H1 (cell line): ENCODE results near the gene TRDN. TPM values are rescaled to one million over a fixed set of nuclear protein-coding genes. Genes with fewer than 3 reads are reported as not detected.

Experiments
- CTCF ChIA-PET: fragments of 300-600 bp; sonication (Branson Sonifier 250); formaldehyde crosslinking; loops from one replicate; lab custom pipeline; 2021; ENCODE audit not compliant: partially characterized antibody; lab: Charles Lee
- POLR2A ChIA-PET: fragments of 300-600 bp; sonication (Branson Sonifier 250); formaldehyde crosslinking; loops from one replicate; lab custom pipeline; 2021; ENCODE audit warnings: inconsistent platforms; ENCODE audit not compliant: partially characterized antibody; lab: Charles Lee
- DNase-seq, 2 experiments: peaks; one replicate each; pipeline versions ENCODE4 v3.0.0 to v3.0.0-alpha.2; 2010 to 2022; ENCODE audit warnings: low spot score in 2 of 2, low read depth in 1 of 2, mixed read lengths in 1 of 2
- FAIRE-seq: peaks from 2 replicates; lab custom pipeline; 2011; peaks lifted over from hg19 to GRCh38; lab: Jason Lieb, UNC
- H2AFZ ChIP-seq: 2 replicates; pipeline ENCODE4 v1.8.1; 2012; ENCODE audit warnings: low read length, inconsistent platforms
- H2AK5ac ChIP-seq: 2 replicates; pipeline ENCODE4 v1.6.1; 2013; ENCODE audit warnings: low read depth, low read length
- H2BK120ac ChIP-seq: replicated peaks from 2 replicates; pipeline ENCODE3; 2013; ENCODE audit warnings: low read depth, low read length, inconsistent platforms
- H2BK12ac ChIP-seq: 2 replicates; pipeline ENCODE4 v1.6.1; 2013; ENCODE audit warnings: low read depth, low read length
- H2BK15ac ChIP-seq: 2 replicates; pipeline ENCODE4 v1.6.1; 2013; ENCODE audit warnings: low read length
- H2BK20ac ChIP-seq: 2 replicates; pipeline ENCODE4 v1.6.1; 2013; ENCODE audit warnings: low read length
- H2BK5ac ChIP-seq: 2 replicates; pipeline ENCODE4 v1.6.1; 2013; ENCODE audit warnings: low read depth, low read length
- H3K14ac ChIP-seq: 2 replicates; pipeline ENCODE4 v1.6.1; 2013; ENCODE audit warnings: inconsistent platforms; ENCODE audit not compliant: insufficient read length
- H3K18ac ChIP-seq: 2 replicates; pipeline ENCODE4 v1.6.1; 2013; ENCODE audit warnings: low read length; ENCODE audit errors: extremely low read depth
- H3K23ac ChIP-seq: 2 replicates; pipeline ENCODE4 v1.6.1; 2013; ENCODE audit warnings: inconsistent platforms; ENCODE audit not compliant: insufficient read length
- H3K23me2 ChIP-seq: 2 replicates; pipeline ENCODE4 v1.6.1; 2013; ENCODE audit warnings: low read depth, low read length
- H3K27ac ChIP-seq: 2 replicates; pipeline ENCODE4 v1.6.1; 2011; ENCODE audit warnings: low read depth, low read length, inconsistent platforms
- H3K27me3 ChIP-seq, 4 experiments: replicated peaks in 1 of 4; 1 replicate in 1 of 4; 2 replicates in 3 of 4; pipeline versions ENCODE4 v1.6.1 to v1.8.1; 2011 to 2013; ENCODE audit warnings: low read length in 3 of 4, mild to moderate bottlenecking in 3 of 4, inconsistent platforms in 2 of 4, mixed read lengths in 2 of 4, moderate library complexity in 1 of 4; ENCODE audit not compliant: control insufficient read depth in 3 of 4, insufficient read depth in 3 of 4; ENCODE audit errors: extremely low read depth in 1 of 4
- H3K36me3 ChIP-seq, 4 experiments: 2 replicates each; pipeline versions ENCODE4 v1.6.1 to v1.8.1; 2011 to 2013; ENCODE audit warnings: mild to moderate bottlenecking in 4 of 4, low read length in 3 of 4, moderate library complexity in 2 of 4, control low read depth in 1 of 4, inconsistent platforms in 1 of 4; ENCODE audit not compliant: insufficient read depth in 4 of 4, control insufficient read depth in 2 of 4
- H3K4ac ChIP-seq: replicated peaks from 2 replicates; pipeline ENCODE3; 2013; ENCODE audit warnings: low read length, low read depth, mixed read lengths, inconsistent platforms; ENCODE audit not compliant: insufficient read length
- H3K4me1 ChIP-seq, 4 experiments: replicated peaks in 1 of 4; 1 replicate in 1 of 4; 2 replicates in 3 of 4; pipeline versions ENCODE4 v1.6.1 to v1.8.1; 2011 to 2013; ENCODE audit warnings: low read length in 3 of 4, inconsistent platforms in 2 of 4, mixed read lengths in 1 of 4; ENCODE audit not compliant: insufficient read depth in 4 of 4, control insufficient read depth in 3 of 4
- H3K4me2 ChIP-seq, 2 experiments: 2 replicates each; pipeline versions ENCODE4 v1.6.1 to v1.8.1; 2011 to 2013; ENCODE audit warnings: low read depth in 2 of 2, low read length in 2 of 2, control low read depth in 1 of 2, inconsistent platforms in 1 of 2, mild to moderate bottlenecking in 1 of 2; ENCODE audit not compliant: insufficient read depth in 1 of 2
- H3K4me3 ChIP-seq, 4 experiments: fragments of 200-600, 300-600 bp in 1 of 4; sonication (generic), shearing (Covaris generic), sonication (Bioruptor Twin) in 1 of 4; 2 replicates each; pipeline versions ENCODE4 v1.5.1 to v1.8.1; 2011 to 2016; ENCODE audit warnings: low read length in 4 of 4, low read depth in 3 of 4, control low read depth in 2 of 4, inconsistent platforms in 2 of 4, mild to moderate bottlenecking in 2 of 4, mixed read lengths in 1 of 4, moderate library complexity in 1 of 4; ENCODE audit not compliant: insufficient read depth in 2 of 4; ENCODE audit errors: extremely low read depth in 1 of 4
- H3K56ac ChIP-seq: replicated peaks from 2 replicates; pipeline ENCODE3; 2013; ENCODE audit warnings: low read depth, mild to moderate bottlenecking, mixed read lengths, low read length, inconsistent platforms; ENCODE audit not compliant: insufficient read length
- H3K79me1 ChIP-seq: 2 replicates; pipeline ENCODE4 v1.6.1; 2013; ENCODE audit warnings: low read depth, low read length, control low read depth
- H3K79me2 ChIP-seq, 2 experiments: 2 replicates each; pipeline versions ENCODE4 v1.6.1 to v1.8.1; 2012 to 2013; ENCODE audit warnings: low read length in 2 of 2, mild to moderate bottlenecking in 2 of 2, inconsistent platforms in 1 of 2; ENCODE audit not compliant: insufficient read depth in 2 of 2, control insufficient read depth in 1 of 2
- H3K9ac ChIP-seq, 4 experiments: replicated peaks in 1 of 4; 1 replicate in 1 of 4; 2 replicates in 3 of 4; pipeline versions ENCODE4 v1.6.1 to v1.8.1; 2011 to 2013; ENCODE audit warnings: low read depth in 3 of 4, low read length in 3 of 4, control low read depth in 2 of 4, mild to moderate bottlenecking in 2 of 4, moderate library complexity in 2 of 4, inconsistent platforms in 1 of 4; ENCODE audit errors: extremely low read depth in 1 of 4
- H3K9me3 ChIP-seq, 2 experiments: 2 replicates each; pipeline versions ENCODE4 v1.6.1 to v1.8.1; 2012 to 2013; ENCODE audit warnings: mild to moderate bottlenecking in 2 of 2, moderate library complexity in 2 of 2, control low read depth in 1 of 2, inconsistent platforms in 1 of 2, low read depth in 1 of 2, low read length in 1 of 2, mixed read lengths in 1 of 2; ENCODE audit not compliant: insufficient read depth in 2 of 2
- H4K20me1 ChIP-seq, 2 experiments: replicated peaks in 1 of 2; 2 replicates each; pipeline versions ENCODE3 to v1.8.1; 2011 to 2013; ENCODE audit warnings: inconsistent platforms in 2 of 2, low read length in 2 of 2, mild to moderate bottlenecking in 1 of 2; ENCODE audit not compliant: insufficient read depth in 2 of 2, control insufficient read depth in 1 of 2
- H4K5ac ChIP-seq: 2 replicates; pipeline ENCODE4 v1.6.1; 2013; ENCODE audit warnings: low read length, low read depth, mixed read lengths, inconsistent platforms; ENCODE audit not compliant: insufficient read length
- H4K8ac ChIP-seq: 2 replicates; pipeline ENCODE4 v1.8.0; 2013; ENCODE audit warnings: mild to moderate bottlenecking, moderate library complexity, low read length, inconsistent platforms; ENCODE audit not compliant: insufficient read depth; ENCODE audit errors: extremely low read depth
- H4K91ac ChIP-seq: replicated peaks from 2 replicates; pipeline ENCODE3; 2013; ENCODE audit warnings: low read length, mixed read lengths, inconsistent platforms; ENCODE audit not compliant: insufficient read length
- CTCF ChIP-seq, 3 experiments: IDR thresholded peaks; 1 replicate in 2 of 3; 2 replicates in 1 of 3; pipeline versions ENCODE4 v1.5.1 to v1.6.1; 2011; ENCODE audit warnings: low read length in 3 of 3, mild to moderate bottlenecking in 3 of 3, inconsistent platforms in 2 of 3, low read depth in 1 of 3, moderate library complexity in 1 of 3; ENCODE audit not compliant: insufficient read depth in 1 of 3; ENCODE audit errors: control extremely low read depth in 1 of 3
- E2F6 ChIP-seq: IDR thresholded peaks from 2 replicates; pipeline ENCODE4 v1.6.1; 2012; ENCODE audit warnings: inconsistent platforms
- EZH2 ChIP-seq: fragments of 200-600 bp; sonication (generic); IDR thresholded peaks from 2 replicates; pipeline ENCODE4 v1.7.1; 2012; ENCODE audit warnings: low read depth, mild to moderate bottlenecking, moderate library complexity, low read length, inconsistent platforms; ENCODE audit not compliant: severe bottlenecking
- HDAC2 ChIP-seq, 2 experiments: fragments of 300-600 bp in 1 of 2; sonication (generic) in 1 of 2; IDR thresholded peaks; 2 replicates each; pipeline ENCODE4 v1.6.1; 2011 to 2012; ENCODE audit warnings: low read depth in 2 of 2, low read length in 2 of 2, mild to moderate bottlenecking in 2 of 2, moderate library complexity in 2 of 2, borderline replicate concordance in 1 of 2, inconsistent platforms in 1 of 2
- JUND ChIP-seq: IDR thresholded peaks from 2 replicates; pipeline ENCODE4 v1.6.1; 2011; ENCODE audit warnings: mild to moderate bottlenecking, improper control_type of control experiment, low read length
- NANOG ChIP-seq: IDR thresholded peaks from 2 replicates; pipeline ENCODE4 v1.6.1; 2011; ENCODE audit warnings: low read length, low read depth, mild to moderate bottlenecking, inconsistent platforms; ENCODE audit not compliant: insufficient read depth, poor library complexity, severe bottlenecking
- POU5F1 ChIP-seq: IDR thresholded peaks from 2 replicates; pipeline ENCODE4 v1.6.1; 2011; ENCODE audit warnings: low read depth, mild to moderate bottlenecking, low read length, moderate library complexity
- SIN3A ChIP-seq, 2 experiments: IDR thresholded peaks in 1 of 2; conservative IDR thresholded peaks in 1 of 2; 2 replicates each; pipeline ENCODE4 v1.6.1; 2011 to 2012; ENCODE audit warnings: low read length in 2 of 2, improper control_type of control experiment in 1 of 2, low read depth in 1 of 2, mild to moderate bottlenecking in 1 of 2
- SUZ12 ChIP-seq: fragments of 200-600 bp; sonication (generic); IDR thresholded peaks from 2 replicates; pipeline ENCODE4 v1.6.1; 2012; ENCODE audit warnings: mild to moderate bottlenecking, inconsistent platforms, low read length, moderate library complexity, mixed read lengths
- TBP ChIP-seq: IDR thresholded peaks from 2 replicates; pipeline ENCODE4 v1.6.1; 2011; ENCODE audit warnings: low read depth, low read length, improper control_type of control experiment
- WGBS, 2 experiments: shearing (Covaris generic) in 1 of 2; methylation state at CpG; one replicate each; pipeline versions ENCODE4 v1.1.6 to v1.1.7; 2013 to 2015; ENCODE audit warnings: low lambda C conversion rate in 2 of 2, mixed read lengths in 2 of 2, inconsistent platforms in 1 of 2, low coverage in 1 of 2, missing lambda C conversion rate in 1 of 2; ENCODE audit not compliant: insufficient replicate concordance in 2 of 2, insufficient coverage in 1 of 2, insufficient read length in 1 of 2; ENCODE audit errors: extremely low coverage in 1 of 2, missing lambda C conversion rate in 1 of 2; 5-methylcytosine and 5-hydroxymethylcytosine counted together
- polyA plus RNA-seq, 7 experiments: library from polyadenylated mRNA; depleted of rRNA in 3 of 7; stranded (reverse) in 5 of 7; unstranded in 2 of 7; fragments of >200 nt in 5 of 7; fragments of 200-250 nt in 2 of 7; gene quantifications; 1 replicate in 5 of 7; 2 replicates in 1 of 7; 4 replicates in 1 of 7; pipeline versions ENCODE4 v1.2.1 to v1.2.3, GENCODE V29; 2011 to 2013; ENCODE audit warnings: missing spikeins in 2 of 7, mixed read lengths in 2 of 7
- total RNA-seq: library from RNA; stranded (reverse); fragmentation: NEBNext Ultra II Directional; extraction: Animal tissue kit (Norgen Biotek cat#: 25700); gene quantifications from 2 replicates; pipeline ENCODE4 v1.2.1, GENCODE V29; 2021

Gene TRDN
- total and polyA plus RNA-seq, 2 of the 8 experiments (the other 6 are each of a cell fraction or from before 2014, with no cell fraction given): 1.6 to 41.6 TPM

GRCh38 chr6:123616942-123617341, 19.8 kb downstream of the TRDN start:
- POLR2A ChIA-PET: no interaction called here
- Histone ChIP-seq H3K14ac (no peak overlapping the region), H3K36me3 (no peaks in the 10 kb centered on the region), H2BK12ac (no peak overlapping the region), H3K79me1 (no peaks in the 10 kb centered on the region), H3K23me2 (no peaks in the 10 kb centered on the region; the same call in 1 of the 2 replicates), H3K4me1 (peaks cover 0 to 5% (median 3%) of the 10 kb centered on the region in 4 experiments; a peak in 5 of 7 replicates), H4K91ac (no peak overlapping the region), H3K4me3 (no peak overlapping the region), H3K27me3 (no peaks in the 10 kb centered on the region), H3K56ac (no peak overlapping the region), H2BK15ac (no peak overlapping the region), H3K4ac (no peak overlapping the region), H2BK5ac (no peak overlapping the region), H3K9me3 (no peaks in the 10 kb centered on the region), H2AK5ac (no peak overlapping the region), H4K8ac (no peak overlapping the region), H2BK20ac (no peak overlapping the region), H4K20me1 (no peaks in the 10 kb centered on the region), H2AFZ (no peak overlapping the region), H3K4me2 (no peak overlapping the region), H4K5ac (no peak overlapping the region), H3K27ac (no peak overlapping the region), H2BK120ac (no peak overlapping the region), H3K23ac (no peak overlapping the region), H3K18ac (no peak overlapping the region), H3K9ac (no peak overlapping the region), H3K79me2 (no peaks in the 10 kb centered on the region)
- CTCF ChIA-PET: no interaction called here
- 95% methylated on average over 3 of the region's 3 CpGs; no CpG with 5 or more reads in 1 of the 2 experiments for WGBS, 2 experiments
- FAIRE-seq (no peak), DNase-seq (no peak)
- no peak for TF ChIP-seq CTCF (IDR thresholded peaks at IDR 0.05; ENCODE audit: control extremely low read depth in 1 of 3, insufficient read depth in 1 of 3, low read depth in 1 of 3, low read length in 3 of 3)
- TF ChIP-seq E2F6: no peak
- TF ChIP-seq NANOG: no peak
- TF ChIP-seq TBP: no peak
- TF ChIP-seq EZH2: no peak
- no peak for TF ChIP-seq SUZ12
- TF ChIP-seq JUND: no peak
- no peak for TF ChIP-seq SIN3A (conservative IDR thresholded peaks at IDR 0.05 in 1 of 2, IDR thresholded peaks at IDR 0.05 in 1 of 2; ENCODE audit: low read depth in 1 of 2, low read length in 2 of 2)
- TF ChIP-seq HDAC2 (IDR thresholded peaks at IDR 0.05; ENCODE audit: borderline replicate concordance in 1 of 2, low read depth in 2 of 2, low read length in 2 of 2): no peak
- no peak for TF ChIP-seq POU5F1
